ENCODE data around the gene TBL1X.
"Not testable (repeated sequence)": the region's sequence is repeated elsewhere in the genome, so short reads cannot be mapped to it uniquely, and the experiment has no call there.

TBL1X gene

GRCh38 chrX:9464435-9465371 is at the start of gene TBL1X:
TSS of gene TBL1X (plus strand) at chrX:9465058. CDS start at chrX:9653587, 188,529 bp downstream.
- DNase-seq, result peak in 45 of 51 donors; percentile 1 to 77 (median 21)

- DNase-seq, result no peak
These were observed 48.1 kb upstream of the TBL1X start for GRCh38 chrX:9416562-9417348.

GRCh38 chrX:9418262-9418661 is 46.6 kb upstream of the TBL1X start:
- DNase-seq, result no peak

GRCh38 chrX:9420275-9421265 is 44.3 kb upstream of the TBL1X start:
- no peak for DNase-seq

- no peak for DNase-seq
These were observed 35.1 kb upstream of the TBL1X start for GRCh38 chrX:9429767-9430166.

- no peak for DNase-seq
These were observed 34.4 kb upstream of the TBL1X start for GRCh38 chrX:9430346-9430921.

- DNase-seq, result no peak
These were observed 33.6 kb upstream of the TBL1X start for GRCh38 chrX:9431281-9431680.

GRCh38 chrX:9433596-9433995 is 31.3 kb upstream of the TBL1X start:
- no peak for DNase-seq

- DNase-seq, result no peak
These were observed 30.8 kb upstream of the TBL1X start for GRCh38 chrX:9434051-9434550.

GRCh38 chrX:9435086-9435485 is 29.8 kb upstream of the TBL1X start:
- DNase-seq, result not testable (repeated sequence)

- no peak for DNase-seq
These were observed 28.0 kb upstream of the TBL1X start for GRCh38 chrX:9436812-9437211.

GRCh38 chrX:9438933-9439494 is 25.8 kb upstream of the TBL1X start:
- DNase-seq, result no peak

GRCh38 chrX:9440116-9440844 is 24.6 kb upstream of the TBL1X start:
- DNase-seq, result no peak

- DNase-seq, result no peak
These were observed 22.8 kb upstream of the TBL1X start for GRCh38 chrX:9442056-9442455.

GRCh38 chrX:9443327-9443726 is 21.5 kb upstream of the TBL1X start:
- no peak for DNase-seq

- DNase-seq, result no peak
These were observed 17.0 kb upstream of the TBL1X start for GRCh38 chrX:9447906-9448305.

GRCh38 chrX:9456250-9457074 is 8.4 kb upstream of the TBL1X start:
- DNase-seq, result no peak

GRCh38 chrX:9458034-9458433 is 6.8 kb upstream of the TBL1X start:
- not testable (repeated sequence) for DNase-seq

Measured in hypothalamus (tissue), 51 donors.